ENCODE measurements around the gene LUZP1.

DNA sequence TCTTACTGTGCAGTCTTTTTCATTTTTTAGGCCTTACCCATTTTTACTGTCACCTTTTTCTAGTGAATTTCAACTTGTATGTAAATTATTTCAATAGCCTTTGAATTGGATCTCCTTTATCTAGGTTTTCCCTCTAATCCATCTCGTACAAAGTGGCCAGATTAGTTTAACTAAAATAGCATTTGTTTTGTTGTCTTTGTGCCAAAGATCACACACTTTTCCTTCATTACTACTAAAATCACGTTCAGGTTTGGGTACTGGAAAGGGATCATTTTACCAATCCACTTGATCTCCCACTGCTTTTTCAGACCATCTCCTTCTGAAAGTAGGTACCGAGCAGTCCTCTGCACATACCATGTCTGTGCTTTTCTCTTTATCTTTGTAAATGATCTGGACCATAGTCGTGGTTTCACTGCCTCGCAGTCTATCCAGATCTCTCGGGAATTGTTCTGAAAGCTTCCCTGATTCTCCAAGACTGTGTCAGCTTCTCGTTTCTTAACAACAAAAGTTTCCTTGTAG is 129.3 kb downstream of the LUZP1 start:
- TF ChIP-seq POLR2AphosphoS5 (IDR thresholded peaks at IDR 0.05; ENCODE audit: insufficient read depth, low read depth, low read length) (no peak), FOS (IDR thresholded peaks at IDR 0.05; ENCODE audit: borderline replicate concordance, insufficient read depth, low read length) (no peak), CTCF (IDR thresholded peaks at IDR 0.05; ENCODE audit: extremely low read depth in 1 of 2, insufficient read depth in 1 of 2, low read depth in 1 of 2, low read length in 2 of 2) (no peak), POLR2A (IDR thresholded peaks at IDR 0.05; ENCODE audit: low read depth, low read length) (no peak)
